KOPT-K1 (cell line): ENCODE data around the gene ADCY1.
"Not testable (repeated sequence)": the region's sequence is repeated elsewhere in the genome, so short reads cannot be mapped to it uniquely, and the experiment has no call there.

Source experiments
- H3K27ac ChIP-seq: fragments of 200-600 bp; sonication (generic); 2 replicates; pipeline ENCODE4 v1.5.1; 2016; ENCODE audit warnings: antibody characterized with exemption, mild to moderate bottlenecking, low read depth, low read length; ENCODE audit not compliant: poor library complexity, severe bottlenecking
- H3K36me3 ChIP-seq: fragments of 200-600 bp; sonication (generic); 2 replicates; pipeline ENCODE4 v1.5.1; 2017; ENCODE audit warnings: antibody characterized with exemption, mild to moderate bottlenecking, low read length, moderate library complexity; ENCODE audit not compliant: insufficient read depth
- H3K9me3 ChIP-seq: fragments of 200-600 bp; sonication (generic); 2 replicates; pipeline ENCODE4 v1.5.1; 2017; ENCODE audit warnings: antibody characterized with exemption, low read length, mild to moderate bottlenecking; ENCODE audit not compliant: insufficient read depth, poor library complexity, severe bottlenecking

Gene ADCY1

GRCh38 chr7:45573661-45574415 is at the start of gene ADCY1:
Gene ADCY1, plus strand, starts transcription at chr7:45574368. Its CDS starts 176 bp downstream, at chr7:45574544.
- no peaks in the 10 kb centered on the region for H3K36me3 ChIP-seq
- peaks cover 8% of the 10 kb centered on the region for H3K9me3 ChIP-seq
- H3K27ac ChIP-seq: no peak within 1 kb of the TSS

GRCh38 chr7:45524445-45524844 is 49.7 kb upstream of the ADCY1 start:
- Histone ChIP-seq H3K9me3 (peaks cover 3% of the 10 kb centered on the region), H3K36me3 (no peaks in the 10 kb centered on the region), H3K27ac (no peak overlapping the region)

- H3K36me3 ChIP-seq: no peaks in the 10 kb centered on the region
- no peak overlapping the region for H3K27ac ChIP-seq
- no peaks in the 10 kb centered on the region for H3K9me3 ChIP-seq
Observed at GRCh38 chr7:45525057-45525456, 49.1 kb upstream of the ADCY1 start.

GRCh38 chr7:45543473-45543872 is 30.7 kb upstream of the ADCY1 start:
- Histone ChIP-seq H3K27ac (no peak overlapping the region), H3K9me3 (peaks cover 8% of the 10 kb centered on the region), H3K36me3 (no peaks in the 10 kb centered on the region)

- not testable (repeated sequence) for H3K27ac ChIP-seq, H3K9me3 ChIP-seq, H3K36me3 ChIP-seq
Observed at GRCh38 chr7:45545105-45545710, 29.0 kb upstream of the ADCY1 start.

- not testable (repeated sequence) for H3K27ac ChIP-seq, H3K9me3 ChIP-seq, H3K36me3 ChIP-seq
Observed at GRCh38 chr7:45548917-45549316, 25.3 kb upstream of the ADCY1 start.

GRCh38 chr7:45563401-45563800 is 10.8 kb upstream of the ADCY1 start:
- no peak overlapping the region for H3K27ac ChIP-seq
- H3K36me3 ChIP-seq: no peaks in the 10 kb centered on the region
- H3K9me3 ChIP-seq: peaks cover 15% of the 10 kb centered on the region

GRCh38 chr7:45563941-45564461 is 10.2 kb upstream of the ADCY1 start:
- peaks cover 14% of the 10 kb centered on the region for H3K9me3 ChIP-seq
- no peaks in the 10 kb centered on the region for H3K36me3 ChIP-seq
- H3K27ac ChIP-seq: no peak overlapping the region

- Histone ChIP-seq H3K9me3 (peaks cover 9% of the 10 kb centered on the region), H3K36me3 (no peaks in the 10 kb centered on the region), H3K27ac (no peak overlapping the region)
Observed at GRCh38 chr7:45564485-45564884, 9.7 kb upstream of the ADCY1 start.

- Histone ChIP-seq H3K36me3 (no peaks in the 10 kb centered on the region), H3K9me3 (peaks cover 4% of the 10 kb centered on the region), H3K27ac (no peak overlapping the region)
Observed at GRCh38 chr7:45564886-45565455, 9.2 kb upstream of the ADCY1 start.

GRCh38 chr7:45566386-45566785 is 7.8 kb upstream of the ADCY1 start:
- Histone ChIP-seq H3K9me3 (no peaks in the 10 kb centered on the region), H3K36me3 (no peaks in the 10 kb centered on the region), H3K27ac (no peak overlapping the region)

GRCh38 chr7:45566961-45567360 is 7.2 kb upstream of the ADCY1 start:
- Histone ChIP-seq H3K9me3 (no peaks in the 10 kb centered on the region), H3K36me3 (no peaks in the 10 kb centered on the region), H3K27ac (no peak overlapping the region)

- H3K9me3 ChIP-seq: no peaks in the 10 kb centered on the region
- H3K27ac ChIP-seq: no peak overlapping the region
Observed at GRCh38 chr7:45567713-45568112, 6.5 kb upstream of the ADCY1 start.

GRCh38 chr7:45568536-45569289 is 5.5 kb upstream of the ADCY1 start:
- Histone ChIP-seq H3K9me3 (no peaks in the 10 kb centered on the region), H3K36me3 (no peaks in the 10 kb centered on the region), H3K27ac (no peak overlapping the region)

More at GRCh38 chr7:45567713-45568112, 6.5 kb upstream of the ADCY1 start:
- no peaks in the 10 kb centered on the region for H3K36me3 ChIP-seq

GRCh38 chr7:45569290-45569685 is 4.9 kb upstream of the ADCY1 start:
- no peaks in the 10 kb centered on the region for H3K36me3 ChIP-seq
- no peak overlapping the region for H3K27ac ChIP-seq
- no peaks in the 10 kb centered on the region for H3K9me3 ChIP-seq
